Loucy (cell line): ENCODE data around the gene TPI1.

Experiments used
- EZH2phosphoT487 ChIP-seq: fragments of 200-600 bp; IDR thresholded peaks from 2 replicates; pipeline ENCODE4 v1.6.1; 2018; ENCODE audit warnings: antibody characterized with exemption, mild to moderate bottlenecking, moderate library complexity, borderline replicate concordance
- TF ChIP-seq, protein P1 (sequence below): fragments of 200-600 bp; sonication (generic); conservative IDR thresholded peaks from 2 replicates; pipeline ENCODE4 v1.5.1; 2014; ENCODE audit warnings: mild to moderate bottlenecking, antibody characterized with exemption, low read length

DNA sequence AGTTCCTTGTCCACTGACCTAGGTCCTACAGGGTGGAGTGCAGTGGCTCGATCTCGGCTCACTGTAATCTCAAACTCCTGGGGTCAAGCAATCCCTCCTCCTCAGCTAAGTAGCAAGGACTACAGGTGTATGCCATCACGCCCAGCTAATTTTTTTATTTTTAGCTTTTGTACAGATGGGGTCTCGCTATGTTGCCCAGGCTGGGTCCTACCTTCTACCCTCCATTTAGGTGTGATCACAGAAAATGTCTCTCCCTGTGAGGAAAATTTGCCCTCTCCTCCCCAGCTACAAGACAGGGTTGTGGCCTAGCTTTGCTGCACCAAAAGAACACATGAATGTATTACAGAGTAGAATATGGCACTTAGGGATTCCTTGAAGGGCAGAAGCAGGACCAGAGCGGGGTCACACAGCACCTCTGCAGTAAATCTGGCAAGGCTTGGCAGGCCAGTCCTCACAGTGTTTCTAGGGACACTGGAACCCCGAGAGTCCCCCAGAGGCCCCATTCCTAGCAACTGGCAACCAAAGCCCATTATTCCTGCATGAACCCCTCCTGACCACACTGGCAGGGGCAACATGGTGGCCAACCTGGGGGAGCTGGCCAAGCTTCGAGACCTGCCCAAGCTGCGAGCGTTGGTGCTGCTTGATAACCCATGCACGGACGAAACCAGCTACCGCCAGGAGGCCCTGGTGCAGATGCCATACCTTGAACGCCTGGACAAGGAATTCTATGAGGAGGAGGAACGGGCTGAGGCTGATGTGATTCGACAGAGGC lies 45.0 kb downstream of the TPI1 start:
- TF ChIP-seq, protein P1, sequence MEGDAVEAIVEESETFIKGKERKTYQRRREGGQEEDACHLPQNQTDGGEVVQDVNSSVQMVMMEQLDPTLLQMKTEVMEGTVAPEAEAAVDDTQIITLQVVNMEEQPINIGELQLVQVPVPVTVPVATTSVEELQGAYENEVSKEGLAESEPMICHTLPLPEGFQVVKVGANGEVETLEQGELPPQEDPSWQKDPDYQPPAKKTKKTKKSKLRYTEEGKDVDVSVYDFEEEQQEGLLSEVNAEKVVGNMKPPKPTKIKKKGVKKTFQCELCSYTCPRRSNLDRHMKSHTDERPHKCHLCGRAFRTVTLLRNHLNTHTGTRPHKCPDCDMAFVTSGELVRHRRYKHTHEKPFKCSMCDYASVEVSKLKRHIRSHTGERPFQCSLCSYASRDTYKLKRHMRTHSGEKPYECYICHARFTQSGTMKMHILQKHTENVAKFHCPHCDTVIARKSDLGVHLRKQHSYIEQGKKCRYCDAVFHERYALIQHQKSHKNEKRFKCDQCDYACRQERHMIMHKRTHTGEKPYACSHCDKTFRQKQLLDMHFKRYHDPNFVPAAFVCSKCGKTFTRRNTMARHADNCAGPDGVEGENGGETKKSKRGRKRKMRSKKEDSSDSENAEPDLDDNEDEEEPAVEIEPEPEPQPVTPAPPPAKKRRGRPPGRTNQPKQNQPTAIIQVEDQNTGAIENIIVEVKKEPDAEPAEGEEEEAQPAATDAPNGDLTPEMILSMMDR = no peak
- TF ChIP-seq EZH2phosphoT487 = no peak
